Liver (tissue), 3 donors: ENCODE results near the gene RNF183.
"Not testable (repeated sequence)": the region's sequence is repeated elsewhere in the genome, so short reads cannot be mapped to it uniquely, and the experiment has no call there.

Experiments
- CTCF ChIP-seq: fragments of 150-350 bp; IDR thresholded peaks from 2 replicates; pipeline ENCODE4 v1.5.1; 2017; ENCODE audit warnings: improper control_type of control experiment, low read depth, low read length; ENCODE audit not compliant: missing input control
- EGR1 ChIP-seq, 2 donors: IDR thresholded peaks; 2 replicates each; pipeline ENCODE4 v1.6.1; 2016 to 2018; ENCODE audit warnings: antibody characterized with exemption in 2 of 2, low read depth in 2 of 2
- GABPA ChIP-seq, 2 donors: IDR thresholded peaks in 1 of 2; conservative IDR thresholded peaks in 1 of 2; 2 replicates each; pipeline ENCODE4 v1.6.1; 2016; ENCODE audit warnings: antibody characterized with exemption in 2 of 2, mild to moderate bottlenecking in 1 of 2, moderate library complexity in 1 of 2
- JUND ChIP-seq, 2 donors: IDR thresholded peaks; 2 replicates each; pipeline ENCODE4 v1.6.1; 2016; ENCODE audit warnings: antibody characterized with exemption in 2 of 2
- NR2F2 ChIP-seq: IDR thresholded peaks from 2 replicates; pipeline ENCODE4 v1.6.1; 2016; ENCODE audit warnings: antibody characterized with exemption
- RAD21 ChIP-seq, 2 donors: IDR thresholded peaks; 2 replicates each; pipeline ENCODE4 v1.6.1; 2016; ENCODE audit warnings: antibody characterized with exemption in 2 of 2, mild to moderate bottlenecking in 2 of 2
- SP1 ChIP-seq: IDR thresholded peaks from 2 replicates; pipeline ENCODE4 v1.6.1; 2018; ENCODE audit warnings: antibody characterized with exemption, mild to moderate bottlenecking
- TAF1 ChIP-seq: conservative IDR thresholded peaks from 2 replicates; pipeline ENCODE4 v1.6.1; 2016; ENCODE audit warnings: antibody characterized with exemption, mild to moderate bottlenecking
- YY1 ChIP-seq: IDR thresholded peaks from 2 replicates; pipeline ENCODE4 v1.6.1; 2016; ENCODE audit warnings: antibody characterized with exemption, mild to moderate bottlenecking
- ZBTB33 ChIP-seq: IDR thresholded peaks from 2 replicates; pipeline ENCODE4 v1.6.1; 2016; ENCODE audit warnings: antibody characterized with exemption
- TF ChIP-seq, protein P1 (sequence below): IDR thresholded peaks from 2 replicates; pipeline ENCODE4 v1.6.1; 2016; ENCODE audit warnings: antibody characterized with exemption, mild to moderate bottlenecking
- TF ChIP-seq, protein P2 (sequence below): IDR thresholded peaks from 2 replicates; pipeline ENCODE4 v1.6.1; 2016; ENCODE audit warnings: antibody characterized with exemption
- TF ChIP-seq, protein P3 (sequence below): IDR thresholded peaks from 2 replicates; pipeline ENCODE4 v1.6.1; 2016; ENCODE audit warnings: antibody characterized with exemption
- donor health status: healthy.
- donor health status: healthy.

GRCh38 chr9:113249661-113250060 lies 53.5 kb downstream of the RNF183 start:
- not testable (repeated sequence) for TF ChIP-seq YY1; CTCF; NR2F2; EGR1 (IDR thresholded peaks at IDR 0.05; ENCODE audit: low read depth in 2 of 2); RAD21 (IDR thresholded peaks at IDR 0.05); JUND (IDR thresholded peaks at IDR 0.05); SP1; TAF1; ZBTB33; GABPA (IDR thresholded peaks at IDR 0.05 in 1 of 2, conservative IDR thresholded peaks at IDR 0.05 in 1 of 2)
- TF ChIP-seq, protein P1, sequence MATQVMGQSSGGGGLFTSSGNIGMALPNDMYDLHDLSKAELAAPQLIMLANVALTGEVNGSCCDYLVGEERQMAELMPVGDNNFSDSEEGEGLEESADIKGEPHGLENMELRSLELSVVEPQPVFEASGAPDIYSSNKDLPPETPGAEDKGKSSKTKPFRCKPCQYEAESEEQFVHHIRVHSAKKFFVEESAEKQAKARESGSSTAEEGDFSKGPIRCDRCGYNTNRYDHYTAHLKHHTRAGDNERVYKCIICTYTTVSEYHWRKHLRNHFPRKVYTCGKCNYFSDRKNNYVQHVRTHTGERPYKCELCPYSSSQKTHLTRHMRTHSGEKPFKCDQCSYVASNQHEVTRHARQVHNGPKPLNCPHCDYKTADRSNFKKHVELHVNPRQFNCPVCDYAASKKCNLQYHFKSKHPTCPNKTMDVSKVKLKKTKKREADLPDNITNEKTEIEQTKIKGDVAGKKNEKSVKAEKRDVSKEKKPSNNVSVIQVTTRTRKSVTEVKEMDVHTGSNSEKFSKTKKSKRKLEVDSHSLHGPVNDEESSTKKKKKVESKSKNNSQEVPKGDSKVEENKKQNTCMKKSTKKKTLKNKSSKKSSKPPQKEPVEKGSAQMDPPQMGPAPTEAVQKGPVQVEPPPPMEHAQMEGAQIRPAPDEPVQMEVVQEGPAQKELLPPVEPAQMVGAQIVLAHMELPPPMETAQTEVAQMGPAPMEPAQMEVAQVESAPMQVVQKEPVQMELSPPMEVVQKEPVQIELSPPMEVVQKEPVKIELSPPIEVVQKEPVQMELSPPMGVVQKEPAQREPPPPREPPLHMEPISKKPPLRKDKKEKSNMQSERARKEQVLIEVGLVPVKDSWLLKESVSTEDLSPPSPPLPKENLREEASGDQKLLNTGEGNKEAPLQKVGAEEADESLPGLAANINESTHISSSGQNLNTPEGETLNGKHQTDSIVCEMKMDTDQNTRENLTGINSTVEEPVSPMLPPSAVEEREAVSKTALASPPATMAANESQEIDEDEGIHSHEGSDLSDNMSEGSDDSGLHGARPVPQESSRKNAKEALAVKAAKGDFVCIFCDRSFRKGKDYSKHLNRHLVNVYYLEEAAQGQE: not testable (repeated sequence)
- TF ChIP-seq, protein P2, sequence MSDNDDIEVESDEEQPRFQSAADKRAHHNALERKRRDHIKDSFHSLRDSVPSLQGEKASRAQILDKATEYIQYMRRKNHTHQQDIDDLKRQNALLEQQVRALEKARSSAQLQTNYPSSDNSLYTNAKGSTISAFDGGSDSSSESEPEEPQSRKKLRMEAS: not testable (repeated sequence)
- TF ChIP-seq, protein P3, sequence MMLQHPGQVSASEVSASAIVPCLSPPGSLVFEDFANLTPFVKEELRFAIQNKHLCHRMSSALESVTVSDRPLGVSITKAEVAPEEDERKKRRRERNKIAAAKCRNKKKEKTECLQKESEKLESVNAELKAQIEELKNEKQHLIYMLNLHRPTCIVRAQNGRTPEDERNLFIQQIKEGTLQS: not testable (repeated sequence)
